ENCODE measurements around the gene BLTP3A.

- no peak for TF ChIP-seq SPI1 (IDR thresholded peaks at IDR 0.05; ENCODE audit: borderline replicate concordance, low read depth)
- TF ChIP-seq, protein P1, sequence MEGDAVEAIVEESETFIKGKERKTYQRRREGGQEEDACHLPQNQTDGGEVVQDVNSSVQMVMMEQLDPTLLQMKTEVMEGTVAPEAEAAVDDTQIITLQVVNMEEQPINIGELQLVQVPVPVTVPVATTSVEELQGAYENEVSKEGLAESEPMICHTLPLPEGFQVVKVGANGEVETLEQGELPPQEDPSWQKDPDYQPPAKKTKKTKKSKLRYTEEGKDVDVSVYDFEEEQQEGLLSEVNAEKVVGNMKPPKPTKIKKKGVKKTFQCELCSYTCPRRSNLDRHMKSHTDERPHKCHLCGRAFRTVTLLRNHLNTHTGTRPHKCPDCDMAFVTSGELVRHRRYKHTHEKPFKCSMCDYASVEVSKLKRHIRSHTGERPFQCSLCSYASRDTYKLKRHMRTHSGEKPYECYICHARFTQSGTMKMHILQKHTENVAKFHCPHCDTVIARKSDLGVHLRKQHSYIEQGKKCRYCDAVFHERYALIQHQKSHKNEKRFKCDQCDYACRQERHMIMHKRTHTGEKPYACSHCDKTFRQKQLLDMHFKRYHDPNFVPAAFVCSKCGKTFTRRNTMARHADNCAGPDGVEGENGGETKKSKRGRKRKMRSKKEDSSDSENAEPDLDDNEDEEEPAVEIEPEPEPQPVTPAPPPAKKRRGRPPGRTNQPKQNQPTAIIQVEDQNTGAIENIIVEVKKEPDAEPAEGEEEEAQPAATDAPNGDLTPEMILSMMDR (IDR thresholded peaks at IDR 0.05; ENCODE audit: insufficient read depth, low read length): no peak
- no peak for TF ChIP-seq POLR2AphosphoS5 (IDR thresholded peaks at IDR 0.05; ENCODE audit: low read depth)
- no peak for TF ChIP-seq GABPA (IDR thresholded peaks at IDR 0.05; ENCODE audit: low read depth)
- TF ChIP-seq, protein P2, sequence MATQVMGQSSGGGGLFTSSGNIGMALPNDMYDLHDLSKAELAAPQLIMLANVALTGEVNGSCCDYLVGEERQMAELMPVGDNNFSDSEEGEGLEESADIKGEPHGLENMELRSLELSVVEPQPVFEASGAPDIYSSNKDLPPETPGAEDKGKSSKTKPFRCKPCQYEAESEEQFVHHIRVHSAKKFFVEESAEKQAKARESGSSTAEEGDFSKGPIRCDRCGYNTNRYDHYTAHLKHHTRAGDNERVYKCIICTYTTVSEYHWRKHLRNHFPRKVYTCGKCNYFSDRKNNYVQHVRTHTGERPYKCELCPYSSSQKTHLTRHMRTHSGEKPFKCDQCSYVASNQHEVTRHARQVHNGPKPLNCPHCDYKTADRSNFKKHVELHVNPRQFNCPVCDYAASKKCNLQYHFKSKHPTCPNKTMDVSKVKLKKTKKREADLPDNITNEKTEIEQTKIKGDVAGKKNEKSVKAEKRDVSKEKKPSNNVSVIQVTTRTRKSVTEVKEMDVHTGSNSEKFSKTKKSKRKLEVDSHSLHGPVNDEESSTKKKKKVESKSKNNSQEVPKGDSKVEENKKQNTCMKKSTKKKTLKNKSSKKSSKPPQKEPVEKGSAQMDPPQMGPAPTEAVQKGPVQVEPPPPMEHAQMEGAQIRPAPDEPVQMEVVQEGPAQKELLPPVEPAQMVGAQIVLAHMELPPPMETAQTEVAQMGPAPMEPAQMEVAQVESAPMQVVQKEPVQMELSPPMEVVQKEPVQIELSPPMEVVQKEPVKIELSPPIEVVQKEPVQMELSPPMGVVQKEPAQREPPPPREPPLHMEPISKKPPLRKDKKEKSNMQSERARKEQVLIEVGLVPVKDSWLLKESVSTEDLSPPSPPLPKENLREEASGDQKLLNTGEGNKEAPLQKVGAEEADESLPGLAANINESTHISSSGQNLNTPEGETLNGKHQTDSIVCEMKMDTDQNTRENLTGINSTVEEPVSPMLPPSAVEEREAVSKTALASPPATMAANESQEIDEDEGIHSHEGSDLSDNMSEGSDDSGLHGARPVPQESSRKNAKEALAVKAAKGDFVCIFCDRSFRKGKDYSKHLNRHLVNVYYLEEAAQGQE (IDR thresholded peaks at IDR 0.05; ENCODE audit: insufficient replicate concordance, low read depth): no peak
These were observed 44.6 kb downstream of the BLTP3A start for GRCh38 chr6:34836451-34836850.

Measured in HL-60 (cell line).